Measurements from ENCODE around the gene TASL. TPM values are rescaled to one million over a fixed set of nuclear protein-coding genes. Genes with fewer than 3 reads are reported as not detected.

TASL gene
- total and polyA plus RNA-seq, 9 of the 15 experiments (the other 6 are each of a cell fraction or from before 2014, with no cell fraction given): 0.07 to 0.09 TPM; not detected in 7

DNA sequence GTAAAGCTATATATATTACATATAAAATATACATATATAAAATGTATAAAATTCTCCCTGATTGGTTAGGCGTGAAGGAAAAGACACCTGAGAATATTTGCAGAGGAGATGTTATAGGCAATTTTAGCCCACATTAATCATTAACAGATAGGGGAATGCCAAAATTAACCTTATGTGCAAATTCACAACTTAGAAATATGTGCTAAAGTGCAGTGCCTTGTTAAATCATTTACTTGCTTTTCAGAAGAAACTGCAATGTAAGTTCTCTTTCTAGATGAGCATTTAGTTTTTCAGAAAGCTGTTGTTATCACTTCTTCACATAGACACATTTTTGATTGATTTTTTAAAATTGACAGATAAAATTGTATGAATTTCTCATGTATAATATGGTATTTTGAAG, 5.6 kb downstream of the TASL start:
- Histone ChIP-seq H3K27me3 (ENCODE audit: control insufficient read depth in 2 of 2, insufficient read depth in 2 of 2, low read length in 2 of 2) (0 out of 5 replicates have a peak, but pooled peaks cover 0 to 2% of the 10 kb centered on the region in 2 experiments), H3K9ac (ENCODE audit: insufficient read depth in 1 of 2, low read depth in 2 of 2, low read length in 2 of 2) (no peak overlapping the region), H4K20me1 (replicated peaks; ENCODE audit: control insufficient read depth, insufficient read depth, low read length) (no peaks in the 10 kb centered on the region), H3K4me1 (replicated peaks in 1 of 2; ENCODE audit: control insufficient read depth in 2 of 2, insufficient read depth in 2 of 2, low read length in 2 of 2) (no peaks in the 10 kb centered on the region), H3K27ac (ENCODE audit: extremely low read depth, low read depth, low read length) (no peak overlapping the region), H3K4me3 (no peak overlapping the region), H3K79me2 (ENCODE audit: control insufficient read depth, insufficient read depth, low read length) (no peaks in the 10 kb centered on the region), H3K9me1 (ENCODE audit: control insufficient read depth, insufficient read depth, low read length) (no peaks in the 10 kb centered on the region), H3K36me3 (ENCODE audit: control insufficient read depth, insufficient read depth, low read length) (no peaks in the 10 kb centered on the region), H3K4me2 (ENCODE audit: insufficient read depth, low read length) (no peak overlapping the region), H2AFZ (ENCODE audit: low read depth, low read length) (no peak overlapping the region), H3K9me3 (replicated peaks; ENCODE audit: control insufficient read depth, insufficient read depth, low read depth, low read length) (no peaks in the 10 kb centered on the region)
- BruUV-seq (replicated peaks): no TSS peak
- intact Hi-C loops (cut with micrococcal nuclease): no loop called here
- ChIA-PET POLR2A (no interaction called here), CTCF (ENCODE audit: low intra/inter-chr PET ratio) (no interaction called here)
- DNase-seq (ENCODE audit: extremely low read depth in 1 of 4, low spot score in 3 of 4) (no peak), ATAC-seq (no peak), FAIRE-seq (no peak)
- in situ Hi-C loops (cut with MboI): loop anchor here (5.0 kb wide), 1 partner anchor 145 kb away; no protein-coding TSS in a partner anchor
- TF ChIP-seq NR4A1 (CRISPR knock-in tag; IDR thresholded peaks at IDR 0.05) (no peak), NR4A1 (tag; IDR thresholded peaks at IDR 0.05) (no peak), RBM17 (IDR thresholded peaks at IDR 0.05; ENCODE audit: borderline replicate concordance, low read depth, low read length) (no peak), SAFB (IDR thresholded peaks at IDR 0.05; ENCODE audit: borderline replicate concordance, low read depth, low read length) (no peak), DIDO1 (tag; IDR thresholded peaks at IDR 0.05; ENCODE audit: low read depth) (no peak), SRSF9 (IDR thresholded peaks at IDR 0.05; ENCODE audit: borderline replicate concordance, low read depth, low read length) (no peak), NBN (IDR thresholded peaks at IDR 0.05; ENCODE audit: low read depth) (no peak), GABPB1 (CRISPR knock-in tag; IDR thresholded peaks at IDR 0.05) (no peak)
- TF ChIP-seq, protein P1, sequence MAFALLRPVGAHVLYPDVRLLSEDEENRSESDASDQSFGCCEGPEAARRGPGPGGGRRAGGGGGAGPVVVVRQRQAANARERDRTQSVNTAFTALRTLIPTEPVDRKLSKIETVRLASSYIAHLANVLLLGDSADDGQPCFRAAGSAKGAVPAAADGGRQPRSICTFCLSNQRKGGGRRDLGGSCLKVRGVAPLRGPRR (CRISPR knock-in tag; IDR thresholded peaks at IDR 0.05): no peak
- TF ChIP-seq, protein P2, sequence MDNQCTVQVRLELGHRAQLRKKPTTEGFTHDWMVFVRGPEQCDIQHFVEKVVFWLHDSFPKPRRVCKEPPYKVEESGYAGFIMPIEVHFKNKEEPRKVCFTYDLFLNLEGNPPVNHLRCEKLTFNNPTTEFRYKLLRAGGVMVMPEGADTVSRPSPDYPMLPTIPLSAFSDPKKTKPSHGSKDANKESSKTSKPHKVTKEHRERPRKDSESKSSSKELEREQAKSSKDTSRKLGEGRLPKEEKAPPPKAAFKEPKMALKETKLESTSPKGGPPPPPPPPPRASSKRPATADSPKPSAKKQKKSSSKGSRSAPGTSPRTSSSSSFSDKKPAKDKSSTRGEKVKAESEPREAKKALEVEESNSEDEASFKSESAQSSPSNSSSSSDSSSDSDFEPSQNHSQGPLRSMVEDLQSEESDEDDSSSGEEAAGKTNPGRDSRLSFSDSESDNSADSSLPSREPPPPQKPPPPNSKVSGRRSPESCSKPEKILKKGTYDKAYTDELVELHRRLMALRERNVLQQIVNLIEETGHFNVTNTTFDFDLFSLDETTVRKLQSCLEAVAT (IDR thresholded peaks at IDR 0.05): no peak
- TF ChIP-seq, protein P3, sequence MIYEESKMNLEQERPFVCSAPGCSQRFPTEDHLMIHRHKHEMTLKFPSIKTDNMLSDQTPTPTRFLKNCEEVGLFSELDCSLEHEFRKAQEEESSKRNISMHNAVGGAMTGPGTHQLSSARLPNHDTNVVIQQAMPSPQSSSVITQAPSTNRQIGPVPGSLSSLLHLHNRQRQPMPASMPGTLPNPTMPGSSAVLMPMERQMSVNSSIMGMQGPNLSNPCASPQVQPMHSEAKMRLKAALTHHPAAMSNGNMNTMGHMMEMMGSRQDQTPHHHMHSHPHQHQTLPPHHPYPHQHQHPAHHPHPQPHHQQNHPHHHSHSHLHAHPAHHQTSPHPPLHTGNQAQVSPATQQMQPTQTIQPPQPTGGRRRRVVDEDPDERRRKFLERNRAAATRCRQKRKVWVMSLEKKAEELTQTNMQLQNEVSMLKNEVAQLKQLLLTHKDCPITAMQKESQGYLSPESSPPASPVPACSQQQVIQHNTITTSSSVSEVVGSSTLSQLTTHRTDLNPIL (CRISPR knock-in tag; IDR thresholded peaks at IDR 0.05): no peak
- TF ChIP-seq, protein P4, sequence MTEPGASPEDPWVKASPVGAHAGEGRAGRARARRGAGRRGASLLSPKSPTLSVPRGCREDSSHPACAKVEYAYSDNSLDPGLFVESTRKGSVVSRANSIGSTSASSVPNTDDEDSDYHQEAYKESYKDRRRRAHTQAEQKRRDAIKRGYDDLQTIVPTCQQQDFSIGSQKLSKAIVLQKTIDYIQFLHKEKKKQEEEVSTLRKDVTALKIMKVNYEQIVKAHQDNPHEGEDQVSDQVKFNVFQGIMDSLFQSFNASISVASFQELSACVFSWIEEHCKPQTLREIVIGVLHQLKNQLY (CRISPR knock-in tag; conservative IDR thresholded peaks at IDR 0.05): no peak
- 0% methylated on average over 1 of the region's 1 CpG for WGBS (ENCODE audit: insufficient coverage, low coverage, missing lambda C conversion rate)

Measured in K562 (cell line).